HG03565 (cell line): ENCODE measurements around the gene MAD2L1BP.

Source experiments
- ATAC-seq: cut with Tn5 transposase; IDR thresholded peaks from one replicate; pipeline ENCODE4 v1.9.1; 2021; ENCODE audit warnings: mild to moderate bottlenecking, moderate library complexity; ENCODE audit not compliant: unreplicated experiment

The MAD2L1BP gene

GRCh38 chr6:43665376-43665775 is 29.7 kb downstream of the MAD2L1BP start:
- ATAC-seq = no peak

DNA sequence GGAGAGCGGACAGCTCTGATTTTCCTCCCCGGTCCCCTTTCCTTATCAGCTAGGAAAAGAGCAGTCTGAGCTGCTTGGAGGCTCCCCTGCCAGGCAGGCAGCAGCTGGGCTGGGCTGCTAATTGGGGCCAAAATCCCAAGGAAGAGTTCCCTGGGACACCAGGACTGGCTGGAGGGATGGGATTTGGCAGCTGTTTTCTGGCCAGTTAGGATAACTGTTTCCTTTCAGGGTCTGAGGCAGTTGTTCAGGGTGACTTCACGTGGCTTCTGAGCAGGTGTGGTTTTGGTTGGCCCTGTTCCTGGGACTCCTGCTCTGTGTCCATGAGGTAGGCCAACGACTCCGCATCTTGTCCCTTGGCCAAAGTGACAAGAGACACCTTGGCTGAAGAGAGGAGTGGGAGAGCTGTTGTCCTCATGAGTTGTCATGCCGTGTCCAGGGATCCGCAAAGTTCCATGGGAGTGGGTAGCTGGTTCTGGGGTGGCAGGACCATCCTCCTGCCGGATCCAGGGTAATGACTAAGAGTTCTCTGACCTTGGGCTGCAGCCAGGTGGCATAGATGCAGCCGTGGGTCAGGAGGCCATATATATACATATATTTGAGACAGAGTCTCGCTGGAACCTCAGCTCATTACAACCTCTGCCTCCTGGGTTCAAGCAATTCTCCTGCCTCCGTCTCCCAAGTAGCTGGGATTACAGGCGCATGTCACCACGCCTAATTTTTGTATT is 30.7 kb downstream of the MAD2L1BP start:
- no peak for ATAC-seq

GRCh38 chr6:43667245-43668150 is 31.9 kb downstream of the MAD2L1BP start:
- ATAC-seq = no peak

GRCh38 chr6:43668151-43669028 is 32.8 kb downstream of the MAD2L1BP start:
- ATAC-seq = no peak

DNA sequence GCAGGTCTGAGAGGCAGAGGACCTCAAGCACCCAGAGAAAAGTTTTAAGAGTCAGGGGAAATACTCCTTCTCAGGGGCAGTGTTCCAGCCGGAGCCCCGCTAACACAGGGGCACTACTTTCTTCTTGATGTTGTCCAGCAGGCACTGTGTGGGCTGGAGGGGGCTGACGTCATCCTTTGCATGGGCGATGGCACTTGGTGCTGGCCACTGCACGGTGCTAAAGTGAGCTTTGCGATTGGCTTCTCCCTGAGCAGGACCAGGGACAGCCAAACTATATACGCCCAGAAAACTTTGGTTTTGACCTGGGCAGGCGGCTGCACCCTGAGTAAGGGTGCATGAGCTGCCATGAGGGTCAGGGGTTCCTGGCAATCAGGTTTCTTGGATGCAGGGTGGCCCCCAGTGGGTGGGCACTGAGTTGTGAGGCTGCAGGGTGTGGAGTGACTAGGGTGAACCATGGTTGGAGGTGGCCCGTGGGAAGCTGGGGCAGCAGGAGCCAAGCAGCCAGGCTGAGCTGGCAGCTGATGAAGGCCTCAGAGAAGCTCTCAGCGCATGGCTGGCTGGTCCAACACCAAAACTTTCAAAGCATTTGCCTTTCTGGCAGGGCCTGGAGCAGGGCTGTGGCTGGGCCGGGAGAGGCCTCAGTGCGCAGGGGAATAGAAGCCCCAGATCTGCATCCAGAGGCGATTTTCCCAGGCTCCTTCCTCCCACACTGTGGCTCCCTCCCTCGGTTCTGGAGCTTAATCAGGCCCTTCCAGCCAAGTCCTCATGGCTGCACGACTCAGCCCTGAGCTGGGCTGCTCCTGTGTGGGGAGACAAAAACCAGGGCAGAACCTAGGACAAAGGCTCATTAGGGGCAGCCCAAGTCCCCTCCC is 33.6 kb downstream of the MAD2L1BP start:
- no peak for ATAC-seq

DNA sequence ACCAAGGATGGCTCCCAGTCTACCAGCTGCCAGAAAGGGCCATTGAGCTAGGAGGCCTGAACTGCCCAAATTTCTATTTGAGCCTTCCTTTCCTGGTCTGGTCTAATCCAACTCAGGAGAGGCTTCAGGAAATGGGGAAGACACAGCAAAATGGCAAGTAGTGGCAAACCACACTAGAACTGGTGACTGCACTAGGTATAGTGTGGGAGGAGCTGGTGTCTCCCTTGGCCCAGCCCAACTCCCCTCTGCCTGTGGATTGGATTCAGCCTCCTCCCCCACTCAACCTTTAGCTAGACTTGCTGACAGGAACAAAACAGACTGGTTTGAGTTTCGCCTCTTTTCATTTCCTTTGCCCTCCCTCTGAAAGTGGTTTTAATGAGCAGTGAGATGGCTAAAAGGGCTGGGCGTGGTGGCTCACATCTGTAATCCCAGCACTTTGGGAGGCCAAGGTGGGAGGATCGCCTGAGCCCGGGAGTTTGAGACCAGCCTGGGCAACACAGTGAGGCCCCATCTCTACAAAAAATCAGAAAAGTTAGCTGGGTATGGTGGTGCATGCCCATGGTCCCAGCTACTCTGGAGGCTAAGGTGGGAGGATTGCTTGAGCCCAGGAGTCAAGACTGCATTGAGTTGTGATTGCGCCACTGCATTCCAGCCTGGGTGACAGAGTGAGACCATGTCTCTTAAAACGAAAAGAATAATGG is 34.4 kb downstream of the MAD2L1BP start:
- ATAC-seq = no peak

- no peak for ATAC-seq
These were observed 35.0 kb downstream of the MAD2L1BP start for GRCh38 chr6:43670623-43670986.

DNA sequence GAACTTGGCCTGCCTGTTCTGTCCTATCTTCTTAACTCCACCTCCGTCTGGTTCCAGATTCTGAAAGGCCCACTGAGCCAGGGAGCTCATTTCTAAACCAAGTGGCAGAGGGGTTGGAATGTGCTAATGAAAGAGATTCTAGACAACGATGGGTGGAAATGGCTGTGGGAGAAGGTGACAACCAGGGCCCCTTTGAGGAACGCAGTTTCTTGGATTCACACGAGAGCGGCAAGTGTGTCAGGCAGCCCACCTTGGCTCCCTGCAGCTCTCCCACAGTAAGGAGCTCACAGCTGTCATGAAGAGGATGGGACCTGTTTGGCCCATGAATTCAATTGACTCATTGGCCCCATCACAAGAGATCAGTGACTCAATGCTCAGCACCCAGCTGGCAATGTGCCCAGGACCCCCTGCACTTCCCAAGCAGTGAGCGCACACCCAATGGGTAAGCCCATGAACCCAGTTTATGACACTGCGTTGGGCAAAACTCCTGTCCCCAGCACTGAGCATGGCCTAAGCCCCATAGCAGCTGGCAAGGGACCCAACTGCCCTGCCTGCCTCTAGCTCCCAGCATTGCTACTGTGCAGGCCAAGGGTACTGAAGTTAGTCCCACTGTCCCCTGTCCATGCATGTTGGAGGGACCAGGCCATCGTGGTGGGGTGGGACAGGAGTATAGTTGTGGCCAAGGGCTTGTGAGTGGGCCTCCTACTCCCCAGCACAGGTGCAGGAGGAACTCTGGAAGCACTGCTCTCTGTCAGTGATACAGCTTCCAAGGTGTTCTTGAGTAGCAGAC is 35.6 kb downstream of the MAD2L1BP start:
- ATAC-seq = no peak

DNA sequence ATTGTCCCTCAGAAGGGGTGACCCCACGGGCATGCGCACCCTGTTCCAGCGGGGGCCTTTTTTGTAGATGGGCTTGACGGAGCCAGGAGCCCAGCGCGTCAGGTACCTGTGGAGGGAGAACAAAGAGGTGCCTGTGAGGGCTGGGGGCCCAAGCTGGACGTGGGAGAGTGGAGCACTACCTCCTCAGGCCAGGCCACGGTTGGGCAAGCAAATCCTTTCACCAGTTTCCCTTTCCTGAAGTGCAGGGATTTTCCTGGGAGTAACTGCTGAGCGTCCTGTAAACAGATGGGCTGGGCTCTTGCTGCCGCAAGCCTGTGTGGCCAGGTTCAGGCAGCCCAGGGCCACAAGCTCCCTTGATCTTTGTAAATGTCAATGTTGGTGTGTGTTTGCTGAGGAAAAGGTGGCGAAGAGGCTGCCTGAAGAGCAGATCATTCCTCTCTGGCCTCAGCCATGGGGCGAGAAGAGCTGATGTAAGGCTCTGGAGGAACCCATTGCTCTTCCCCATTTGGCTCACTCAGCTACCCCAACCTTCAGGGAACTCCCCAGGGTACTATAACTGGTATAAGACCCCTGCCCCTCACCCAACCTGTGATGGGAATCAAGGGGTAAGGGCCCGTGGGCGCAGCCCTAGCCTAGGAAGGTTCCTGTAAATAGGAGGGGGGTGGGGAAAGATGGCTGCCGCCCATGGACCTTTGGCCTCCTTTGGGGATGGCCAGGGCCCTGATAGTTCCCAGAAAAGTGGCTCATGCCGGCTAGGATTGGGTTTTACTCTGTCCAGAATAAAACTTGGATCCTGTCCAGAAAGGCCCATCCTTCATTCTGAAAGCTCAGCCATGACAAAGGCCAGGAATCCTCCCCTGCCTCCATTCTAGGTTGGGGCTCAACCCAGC is 36.4 kb downstream of the MAD2L1BP start:
- no peak for ATAC-seq

DNA sequence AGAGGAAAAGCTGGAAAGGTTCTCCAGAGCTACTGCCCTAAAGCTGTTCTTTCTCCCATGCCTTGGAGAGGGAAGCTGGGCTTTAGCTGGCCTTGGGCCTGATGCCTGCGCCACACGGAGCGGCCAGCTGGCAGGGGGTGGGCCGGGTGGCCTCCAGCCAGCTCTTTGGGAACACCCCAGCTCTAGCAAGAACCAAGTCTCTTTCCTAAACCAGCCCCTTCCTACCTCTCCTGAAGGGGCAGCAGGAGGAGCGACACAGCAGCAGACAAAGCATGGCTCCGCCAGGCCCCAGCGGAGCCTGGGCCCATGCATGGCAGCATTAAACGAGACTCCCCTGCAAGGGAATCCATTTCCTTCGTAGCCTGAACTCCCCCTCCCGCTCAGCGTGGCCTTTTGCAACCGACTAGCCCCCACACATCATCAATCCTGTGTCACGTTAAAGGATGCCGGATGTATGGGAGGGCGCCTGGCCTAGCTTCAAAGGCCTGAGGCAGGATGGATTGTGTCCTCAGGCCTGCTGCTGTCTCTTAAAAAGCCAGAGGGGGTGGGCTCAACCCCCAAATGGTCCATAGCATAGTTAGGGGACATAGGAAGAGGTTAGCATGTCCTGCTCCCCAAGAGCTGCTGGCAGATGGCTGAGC is 37.9 kb downstream of the MAD2L1BP start:
- no peak for ATAC-seq

- no peak for ATAC-seq
These were observed 38.7 kb downstream of the MAD2L1BP start for GRCh38 chr6:43674291-43674690.

- no peak for ATAC-seq
These were observed 39.3 kb downstream of the MAD2L1BP start for GRCh38 chr6:43674921-43675320.

- ATAC-seq = no peak
These were observed 41.4 kb downstream of the MAD2L1BP start for GRCh38 chr6:43676962-43677606.

DNA sequence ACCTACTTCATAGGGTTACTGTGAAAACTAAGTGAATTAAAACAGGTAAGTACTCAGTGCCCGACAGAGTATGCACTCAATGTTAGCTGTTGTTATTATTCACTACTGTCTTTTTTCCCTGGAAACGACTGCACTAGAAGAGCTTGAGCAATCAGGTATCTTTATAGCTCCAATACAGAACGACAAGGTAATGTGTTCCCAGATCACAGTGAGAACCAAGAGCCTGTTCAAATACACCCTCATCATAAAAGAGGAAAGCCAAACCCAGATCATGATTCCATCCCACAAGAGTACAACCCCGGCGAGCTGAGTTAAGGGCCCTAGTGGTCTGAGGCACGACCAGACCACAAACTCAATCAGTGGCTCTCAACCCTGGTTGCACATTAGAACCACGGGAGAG is 42.1 kb downstream of the MAD2L1BP start:
- no peak for ATAC-seq

DNA sequence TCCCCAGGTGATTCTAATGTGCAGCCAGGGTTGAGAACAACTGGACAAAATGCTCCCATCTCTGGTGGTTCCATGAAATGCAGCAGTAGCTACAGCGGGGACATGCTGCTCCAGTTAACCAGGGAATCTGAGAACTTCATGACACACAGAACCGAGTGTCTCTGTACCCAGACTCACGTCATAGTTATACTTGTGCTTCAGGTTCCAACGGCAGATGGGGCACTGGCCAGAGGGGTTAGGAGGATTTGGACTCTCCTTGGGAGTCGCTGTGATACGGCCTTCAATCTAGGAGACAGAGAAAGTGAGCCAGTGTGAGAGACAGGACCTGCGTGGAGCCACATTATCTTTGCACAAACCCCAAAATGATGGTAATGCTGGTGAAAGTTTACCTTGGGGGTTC is 42.7 kb downstream of the MAD2L1BP start:
- ATAC-seq = no peak

- ATAC-seq = no peak
These were observed 43.4 kb downstream of the MAD2L1BP start for GRCh38 chr6:43679057-43679456.
